SK-N-SH (cell line): ENCODE results near the gene MOB2. TPM values are rescaled to one million over a fixed set of nuclear protein-coding genes. Genes with fewer than 3 reads are reported as not detected.

Source experiments
- CTCF ChIA-PET: fragments of 300-600, 350-600 bp; formaldehyde crosslinking; extraction: SDS; loops from one replicate; lab custom pipeline; 2021; lab: Yijun Ruan, JAX
- POLR2A ChIA-PET: fragments of 350-600 bp; sonication (Branson Sonifier 250); formaldehyde crosslinking; extraction: SDS; loops from one replicate; lab custom pipeline; 2020; ENCODE audit warnings: antibody characterized with exemption, inconsistent platforms; lab: Yijun Ruan, JAX
- DNase-seq: peaks from one replicate; pipeline ENCODE4 v3.0.0; 2012
- H2AFZ ChIP-seq: fragments of 200-600 bp; sonication (generic); 2 replicates; pipeline ENCODE4 v1.8.1; 2016; ENCODE audit warnings: antibody characterized with exemption, mild to moderate bottlenecking, low read depth
- H3F3A ChIP-seq: fragments of 200-600 bp; sonication (generic); replicated peaks from 2 replicates; pipeline ENCODE3; 2016; ENCODE audit warnings: antibody characterized with exemption, mild to moderate bottlenecking; ENCODE audit not compliant: insufficient read depth
- H3K27ac ChIP-seq, 2 experiments: fragments of 200-500 bp in 1 of 2; fragments of 200-600 bp in 1 of 2; sonication (Bioruptor generic) in 1 of 2; sonication (generic), shearing (Covaris generic) in 1 of 2; 2 replicates each; pipeline versions ENCODE4 v1.5.1 to v1.6.1; 2014 to 2016; ENCODE audit warnings: low read depth in 2 of 2, inconsistent platforms in 1 of 2, low read length in 1 of 2, mild to moderate bottlenecking in 1 of 2, mixed read lengths in 1 of 2
- H3K27me3 ChIP-seq: fragments of 200-600 bp; sonication (generic), shearing (Covaris generic); 2 replicates; pipeline ENCODE4 v1.6.1; 2016; ENCODE audit warnings: mixed run types; ENCODE audit not compliant: insufficient read depth
- H3K36me3 ChIP-seq, 2 experiments: fragments of 200-500 bp in 1 of 2; fragments of 200-600 bp in 1 of 2; sonication (Bioruptor generic) in 1 of 2; sonication (generic) in 1 of 2; replicated peaks in 1 of 2; 2 replicates each; pipeline versions ENCODE3 to v1.5.1; 2014 to 2016; ENCODE audit warnings: low read length in 1 of 2, mild to moderate bottlenecking in 1 of 2; ENCODE audit not compliant: insufficient read depth in 2 of 2, control insufficient read depth in 1 of 2
- H3K4me1 ChIP-seq, 2 experiments: fragments of 200-500 bp in 1 of 2; fragments of 200-600 bp in 1 of 2; sonication (Bioruptor generic) in 1 of 2; sonication (generic), shearing (Covaris generic) in 1 of 2; 2 replicates each; pipeline versions ENCODE4 v1.5.1 to v1.6.1; 2014 to 2016; ENCODE audit warnings: low read depth in 1 of 2, low read length in 1 of 2, mixed run types in 1 of 2; ENCODE audit not compliant: insufficient read depth in 2 of 2, control insufficient read depth in 1 of 2
- H3K4me2 ChIP-seq: fragments of 200-600 bp; sonication (generic), shearing (Covaris generic); 2 replicates; pipeline ENCODE4 v1.6.1; 2017; ENCODE audit warnings: mixed run types
- H3K4me3 ChIP-seq, 2 experiments: fragments of 200-500 bp in 1 of 2; fragments of 200-600 bp in 1 of 2; sonication (Bioruptor generic) in 1 of 2; sonication (generic), shearing (Covaris generic) in 1 of 2; 2 replicates each; pipeline versions ENCODE4 v1.5.1 to v1.8.1; 2014 to 2016; ENCODE audit warnings: low read depth in 2 of 2, inconsistent platforms in 1 of 2, low read length in 1 of 2, mild to moderate bottlenecking in 1 of 2, mixed read lengths in 1 of 2, moderate library complexity in 1 of 2
- H3K79me2 ChIP-seq: fragments of 200-600 bp; sonication (generic); 2 replicates; pipeline ENCODE4 v1.8.1; 2017; ENCODE audit warnings: mild to moderate bottlenecking; ENCODE audit not compliant: insufficient read depth
- H3K9ac ChIP-seq: fragments of 200-600 bp; sonication (generic); 2 replicates; pipeline ENCODE4 v1.6.1; 2017; ENCODE audit warnings: mixed run types
- H3K9me2 ChIP-seq: fragments of 200-600 bp; sonication (generic); 2 replicates; pipeline ENCODE4 v1.6.1; 2017; ENCODE audit warnings: mixed run types
- H3K9me3 ChIP-seq: fragments of 200-600 bp; sonication (generic); 2 replicates; pipeline ENCODE4 v1.6.1; 2017; ENCODE audit warnings: mixed run types, mild to moderate bottlenecking, moderate library complexity
- H4K20me1 ChIP-seq: fragments of 200-600 bp; sonication (generic); 2 replicates; pipeline ENCODE4 v1.6.1; 2017; ENCODE audit warnings: mild to moderate bottlenecking, mixed run types; ENCODE audit not compliant: insufficient read depth
- FOXJ3 ChIP-seq: sonication (generic); formaldehyde crosslinking; IDR thresholded peaks from 2 replicates; pipeline ENCODE4 v1.5.1; 2020; ENCODE audit warnings: mild to moderate bottlenecking, missing genetic modification reagents
- FOXM1 ChIP-seq: IDR thresholded peaks from 2 replicates; pipeline ENCODE4 v1.4.0; 2012; ENCODE audit warnings: low read depth, mild to moderate bottlenecking
- GABPA ChIP-seq: IDR thresholded peaks from 2 replicates; pipeline ENCODE4 v1.4.0; 2012; ENCODE audit warnings: low read depth, mild to moderate bottlenecking
- MEF2A ChIP-seq: IDR thresholded peaks from 2 replicates; pipeline ENCODE4 v1.4.0; 2012; ENCODE audit warnings: low read depth, borderline replicate concordance
- MXI1 ChIP-seq: IDR thresholded peaks from 2 replicates; pipeline ENCODE4 v1.6.1; 2012; ENCODE audit warnings: mild to moderate bottlenecking, low read depth, low read length, improper control_type of control experiment
- NFIC ChIP-seq: IDR thresholded peaks from 2 replicates; pipeline ENCODE4 v1.4.0; 2012; ENCODE audit warnings: borderline replicate concordance
- POLR2AphosphoS5 ChIP-seq: IDR thresholded peaks from 2 replicates; pipeline ENCODE4 v1.6.1; 2012; ENCODE audit warnings: low read depth, low read length
- RAD21 ChIP-seq: IDR thresholded peaks from 2 replicates; pipeline ENCODE4 v1.6.1; 2012; ENCODE audit warnings: mild to moderate bottlenecking, low read length
- RCOR1 ChIP-seq: fragments of 150-350 bp; IDR thresholded peaks from 2 replicates; pipeline ENCODE4 v1.6.1; 2017; ENCODE audit warnings: antibody characterized with exemption, low read length
- RFX5 ChIP-seq: IDR thresholded peaks from 2 replicates; pipeline ENCODE4 v1.6.1; 2012; ENCODE audit warnings: mild to moderate bottlenecking, improper control_type of control experiment, low read length
- RXRA ChIP-seq: IDR thresholded peaks from 2 replicates; pipeline ENCODE4 v1.4.0; 2012; ENCODE audit warnings: low read depth, mild to moderate bottlenecking, borderline replicate concordance
- SIN3A ChIP-seq: IDR thresholded peaks from 2 replicates; pipeline ENCODE4 v1.6.1; 2012; ENCODE audit warnings: low read depth, mild to moderate bottlenecking, low read length, moderate library complexity, borderline replicate concordance
- TAF1 ChIP-seq: IDR thresholded peaks from 2 replicates; pipeline ENCODE4 v1.6.1; 2012; ENCODE audit warnings: low read depth, mild to moderate bottlenecking, low read length, moderate library complexity, borderline replicate concordance
- TCF12 ChIP-seq: IDR thresholded peaks from 2 replicates; pipeline ENCODE4 v1.4.0; 2012
- YY1 ChIP-seq: IDR thresholded peaks from 2 replicates; pipeline ENCODE4 v1.4.0; 2012; ENCODE audit warnings: low read depth, mild to moderate bottlenecking
- WGBS: methylation state at CpG from one replicate; pipeline ENCODE4 v1.1.6; 2017; ENCODE audit warnings: low lambda C conversion rate; 5-methylcytosine and 5-hydroxymethylcytosine counted together
- polyA plus RNA-seq, 3 experiments: library from polyadenylated mRNA; depleted of rRNA; stranded (reverse); fragments of >200 nt; gene quantifications; 2 replicates each; pipeline ENCODE4 v1.2.3, GENCODE V29; 2012
- TF ChIP-seq, protein P1 (sequence below): IDR thresholded peaks from 2 replicates; pipeline ENCODE4 v1.4.0; 2012; ENCODE audit warnings: low read depth
- TF ChIP-seq, protein P2 (sequence below): IDR thresholded peaks from 2 replicates; pipeline ENCODE4; 2012
- TF ChIP-seq, protein P3 (sequence below): IDR thresholded peaks from 2 replicates; pipeline ENCODE4 v1.4.0; 2012; ENCODE audit warnings: low read depth, borderline replicate concordance
- TF ChIP-seq, protein P4 (sequence below): fragments of 150-350 bp; IDR thresholded peaks from 2 replicates; pipeline ENCODE4 v1.6.1; 2017; ENCODE audit warnings: antibody characterized with exemption, low read length, low read depth, borderline replicate concordance
- TF ChIP-seq, protein P5 (sequence below): IDR thresholded peaks from 2 replicates; pipeline ENCODE4 v1.4.0; 2012; ENCODE audit warnings: low read depth, borderline replicate concordance

MOB2 gene
- polyA plus RNA-seq, 1 of the 3 experiments (the other 2 are of a cell fraction), result 45.8 TPM

DNA sequence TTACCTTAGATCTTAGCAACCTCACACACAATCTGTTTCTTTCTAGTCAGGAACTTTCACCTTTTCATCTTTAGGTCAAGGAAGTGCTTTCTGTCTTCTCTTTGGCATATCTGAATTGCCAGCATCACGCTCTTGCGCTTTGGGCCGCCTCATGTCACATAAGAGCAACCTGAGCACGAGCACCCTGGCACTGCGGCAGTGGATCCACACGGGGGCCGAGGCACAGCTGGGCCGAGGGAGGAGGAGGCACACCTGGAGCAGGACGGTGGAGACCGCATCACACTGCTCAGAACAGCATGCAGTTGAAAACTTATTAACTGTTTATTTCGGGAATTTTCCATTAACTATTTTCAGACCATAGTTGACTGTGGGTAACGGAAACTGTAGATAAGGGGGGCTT lies 10.7 kb downstream of the MOB2 start:
- CTCF ChIA-PET, result no interaction called here
- Histone ChIP-seq H3K9me2 (no peaks in the 10 kb centered on the region), H3K79me2 (no peaks in the 10 kb centered on the region), H3K9ac (no peak overlapping the region), H3K36me3 (peaks cover 12 to 60% of the 10 kb centered on the region in 2 experiments), H3K9me3 (no peaks in the 10 kb centered on the region), H4K20me1 (0 out of 2 replicates have a peak, but pooled peaks cover 8% of the 10 kb centered on the region), H3K27ac (no peak overlapping the region), H2AFZ (no peak overlapping the region), H3K4me1 (no peaks in the 10 kb centered on the region; a peak in 1 of 4 replicates), H3K4me2 (no peak overlapping the region), H3K27me3 (no peaks in the 10 kb centered on the region), H3F3A (no peaks in the 10 kb centered on the region), H3K4me3 (no peak overlapping the region)
- DNase-seq, result no peak
- WGBS, result 97% methylated on average over 12 of the region's 12 CpGs
- POLR2A ChIA-PET, result no interaction called here
- TF ChIP-seq MXI1, result no peak
- no peak for TF ChIP-seq TCF12
- no peak for TF ChIP-seq MEF2A
- no peak for TF ChIP-seq NFIC
- TF ChIP-seq, protein P1, sequence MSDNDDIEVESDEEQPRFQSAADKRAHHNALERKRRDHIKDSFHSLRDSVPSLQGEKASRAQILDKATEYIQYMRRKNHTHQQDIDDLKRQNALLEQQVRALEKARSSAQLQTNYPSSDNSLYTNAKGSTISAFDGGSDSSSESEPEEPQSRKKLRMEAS, result no peak
- TF ChIP-seq TAF1, result no peak
- TF ChIP-seq, protein P2, sequence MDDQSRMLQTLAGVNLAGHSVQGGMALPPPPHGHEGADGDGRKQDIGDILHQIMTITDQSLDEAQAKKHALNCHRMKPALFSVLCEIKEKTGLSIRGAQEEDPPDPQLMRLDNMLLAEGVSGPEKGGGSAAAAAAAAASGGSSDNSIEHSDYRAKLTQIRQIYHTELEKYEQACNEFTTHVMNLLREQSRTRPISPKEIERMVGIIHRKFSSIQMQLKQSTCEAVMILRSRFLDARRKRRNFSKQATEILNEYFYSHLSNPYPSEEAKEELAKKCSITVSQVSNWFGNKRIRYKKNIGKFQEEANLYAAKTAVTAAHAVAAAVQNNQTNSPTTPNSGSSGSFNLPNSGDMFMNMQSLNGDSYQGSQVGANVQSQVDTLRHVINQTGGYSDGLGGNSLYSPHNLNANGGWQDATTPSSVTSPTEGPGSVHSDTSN, result no peak
- no peak for TF ChIP-seq FOXM1
- TF ChIP-seq YY1, result no peak
- no peak for TF ChIP-seq RXRA
- TF ChIP-seq GABPA, result no peak

DNA sequence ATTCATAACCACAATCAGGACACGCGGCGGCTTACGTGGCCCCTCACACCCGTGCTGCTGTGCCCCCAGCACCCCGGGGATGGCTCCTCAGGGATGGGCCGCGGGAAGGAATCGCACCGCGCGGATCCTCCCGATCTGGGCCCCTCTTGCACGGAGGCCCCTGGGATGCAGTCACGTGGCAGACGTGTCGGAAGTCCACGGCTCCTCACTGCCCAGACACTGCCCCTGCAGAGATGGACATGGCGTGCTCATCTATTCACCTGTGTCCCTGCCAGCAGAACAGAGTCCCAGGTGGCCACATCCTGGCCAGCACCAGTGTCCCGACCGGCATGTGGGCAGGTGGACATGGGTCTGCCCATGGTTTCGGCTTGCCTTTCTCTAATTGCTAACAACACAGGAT lies 12.8 kb downstream of the MOB2 start:
- Histone ChIP-seq H3K4me3 (no peak overlapping the region), H4K20me1 (no peaks in the 10 kb centered on the region), H3F3A (no peaks in the 10 kb centered on the region), H3K79me2 (no peaks in the 10 kb centered on the region), H3K9me3 (no peaks in the 10 kb centered on the region), H3K27ac (no peak overlapping the region), H3K27me3 (no peaks in the 10 kb centered on the region), H2AFZ (no peak overlapping the region), H3K36me3 (peaks cover 12 to 57% of the 10 kb centered on the region in 2 experiments), H3K4me1 (no peaks in the 10 kb centered on the region; a peak in 1 of 4 replicates), H3K9me2 (no peaks in the 10 kb centered on the region), H3K4me2 (no peak overlapping the region), H3K9ac (no peak overlapping the region)
- CTCF ChIA-PET, result no interaction called here
- POLR2A ChIA-PET, result no interaction called here
- TF ChIP-seq RFX5 (no peak), POLR2AphosphoS5 (no peak), RAD21 (no peak), RCOR1 (no peak), SIN3A (no peak), FOXJ3 (CRISPR knock-in tag) (no peak), GABPA (no peak), NFIC (no peak), RXRA (no peak)
- TF ChIP-seq, protein P3, sequence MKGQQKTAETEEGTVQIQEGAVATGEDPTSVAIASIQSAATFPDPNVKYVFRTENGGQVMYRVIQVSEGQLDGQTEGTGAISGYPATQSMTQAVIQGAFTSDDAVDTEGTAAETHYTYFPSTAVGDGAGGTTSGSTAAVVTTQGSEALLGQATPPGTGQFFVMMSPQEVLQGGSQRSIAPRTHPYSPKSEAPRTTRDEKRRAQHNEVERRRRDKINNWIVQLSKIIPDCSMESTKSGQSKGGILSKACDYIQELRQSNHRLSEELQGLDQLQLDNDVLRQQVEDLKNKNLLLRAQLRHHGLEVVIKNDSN, result no peak
- TF ChIP-seq, protein P1, result no peak
- TF ChIP-seq, protein P4, sequence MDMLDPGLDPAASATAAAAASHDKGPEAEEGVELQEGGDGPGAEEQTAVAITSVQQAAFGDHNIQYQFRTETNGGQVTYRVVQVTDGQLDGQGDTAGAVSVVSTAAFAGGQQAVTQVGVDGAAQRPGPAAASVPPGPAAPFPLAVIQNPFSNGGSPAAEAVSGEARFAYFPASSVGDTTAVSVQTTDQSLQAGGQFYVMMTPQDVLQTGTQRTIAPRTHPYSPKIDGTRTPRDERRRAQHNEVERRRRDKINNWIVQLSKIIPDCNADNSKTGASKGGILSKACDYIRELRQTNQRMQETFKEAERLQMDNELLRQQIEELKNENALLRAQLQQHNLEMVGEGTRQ, result no peak
- TF ChIP-seq, protein P5, sequence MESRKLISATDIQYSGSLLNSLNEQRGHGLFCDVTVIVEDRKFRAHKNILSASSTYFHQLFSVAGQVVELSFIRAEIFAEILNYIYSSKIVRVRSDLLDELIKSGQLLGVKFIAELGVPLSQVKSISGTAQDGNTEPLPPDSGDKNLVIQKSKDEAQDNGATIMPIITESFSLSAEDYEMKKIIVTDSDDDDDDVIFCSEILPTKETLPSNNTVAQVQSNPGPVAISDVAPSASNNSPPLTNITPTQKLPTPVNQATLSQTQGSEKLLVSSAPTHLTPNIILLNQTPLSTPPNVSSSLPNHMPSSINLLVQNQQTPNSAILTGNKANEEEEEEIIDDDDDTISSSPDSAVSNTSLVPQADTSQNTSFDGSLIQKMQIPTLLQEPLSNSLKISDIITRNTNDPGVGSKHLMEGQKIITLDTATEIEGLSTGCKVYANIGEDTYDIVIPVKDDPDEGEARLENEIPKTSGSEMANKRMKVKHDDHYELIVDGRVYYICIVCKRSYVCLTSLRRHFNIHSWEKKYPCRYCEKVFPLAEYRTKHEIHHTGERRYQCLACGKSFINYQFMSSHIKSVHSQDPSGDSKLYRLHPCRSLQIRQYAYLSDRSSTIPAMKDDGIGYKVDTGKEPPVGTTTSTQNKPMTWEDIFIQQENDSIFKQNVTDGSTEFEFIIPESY, result no peak
- WGBS, result 97% methylated on average over 14 of the region's 22 CpGs
- DNase-seq, result no peak
